ENCODE measurements around the gene DGKI.

GRCh38 chr7:137404660-137405317 lies 442.0 kb downstream of the DGKI start:
- no peak for TF ChIP-seq EZH2 (IDR thresholded peaks at IDR 0.05; ENCODE audit: low read depth)
- no peak for TF ChIP-seq CTCF (conservative IDR thresholded peaks at IDR 0.05)
